Skeletal muscle satellite cell (primary cell): ENCODE data around the gene ZNF860. TPM values are rescaled to one million over a fixed set of nuclear protein-coding genes. Genes with fewer than 3 reads are reported as not detected.

ENCODE experiments used
- H3K27me3 ChIP-seq: 2 replicates; pipeline ENCODE4 v1.7.0; 2013; ENCODE audit warnings: low read length; ENCODE audit not compliant: control insufficient read depth, insufficient read depth
- H3K36me3 ChIP-seq: 2 replicates; pipeline ENCODE4 v1.7.0; 2013; ENCODE audit warnings: mild to moderate bottlenecking, control low read depth, low read length; ENCODE audit not compliant: insufficient read depth
- H3K4me1 ChIP-seq: 2 replicates; pipeline ENCODE4 v1.7.0; 2013; ENCODE audit warnings: low read length; ENCODE audit not compliant: control insufficient read depth, insufficient read depth
- H3K4me2 ChIP-seq: 2 replicates; pipeline ENCODE4 v1.7.0; 2013; ENCODE audit warnings: mild to moderate bottlenecking, low read length
- H3K4me3 ChIP-seq: 2 replicates; pipeline ENCODE4 v1.7.0; 2013; ENCODE audit warnings: low read length
- H3K9ac ChIP-seq: 2 replicates; pipeline ENCODE4 v1.7.0; 2013; ENCODE audit warnings: mild to moderate bottlenecking, low read depth, low read length, moderate library complexity
- H3K9me3 ChIP-seq: replicated peaks from 2 replicates; pipeline ENCODE4 v1.7.0; 2013; ENCODE audit warnings: mild to moderate bottlenecking, control low read depth, low read length
- total RNA-seq: library from RNA; depleted of rRNA; stranded (reverse); fragments of >200 nt; gene quantifications from 2 replicates; pipeline ENCODE4 v1.2.3, GENCODE V29; 2012; rRNA removed

ZNF860 gene
- total RNA-seq = 0.44 and 0.76 TPM in 2 replicates

DNA sequence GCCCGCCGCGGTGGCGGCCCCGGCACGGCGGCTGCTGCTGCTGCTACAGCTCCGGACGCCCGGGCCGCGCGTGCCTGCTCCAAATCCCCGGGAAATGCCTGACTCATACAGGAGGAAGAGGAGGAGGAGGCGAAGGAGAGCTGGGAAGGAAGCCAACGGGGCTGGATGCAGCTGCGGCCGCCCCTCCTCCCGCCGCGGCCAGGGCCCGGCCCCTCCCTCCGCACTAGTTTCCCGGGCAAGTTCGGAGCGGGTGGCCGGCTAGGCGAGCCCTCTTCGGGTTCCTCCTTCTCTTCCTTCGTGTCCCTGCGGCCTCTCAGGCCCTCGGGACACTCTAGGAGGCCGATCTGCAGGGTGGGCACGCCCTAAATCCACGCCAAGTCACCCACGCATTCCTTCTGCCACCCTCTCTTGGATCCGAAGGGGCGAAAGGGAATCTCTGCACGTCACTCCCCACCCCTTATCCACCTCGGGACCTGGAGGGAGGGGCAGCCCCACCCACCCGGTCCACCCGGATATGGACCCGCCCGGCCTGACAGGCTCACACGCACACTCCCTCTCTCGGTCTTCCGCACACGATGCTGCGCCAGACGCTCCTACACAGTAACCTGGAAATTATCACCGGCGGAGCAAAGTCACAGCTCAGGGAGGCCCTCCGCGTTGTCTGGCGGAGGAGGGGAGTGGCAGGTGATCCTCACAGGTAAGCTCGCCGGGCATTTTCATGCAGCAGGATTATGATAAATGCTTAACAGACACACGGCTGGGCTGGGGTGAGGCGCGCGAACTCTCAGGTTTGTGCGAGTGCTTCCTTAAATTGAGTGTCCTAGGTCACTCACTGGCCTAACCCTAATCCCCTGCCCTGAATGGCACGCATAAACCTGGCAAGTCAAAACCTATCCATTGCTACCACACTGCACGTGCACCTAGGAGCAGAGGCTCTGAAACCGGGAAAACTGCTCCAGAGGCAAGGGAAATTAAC, at the start of gene ZNF860, which contains the start of gene OSBPL10:
Gene ZNF860, plus strand, starts transcription at position 545 of the 976 bp plus-strand sequence. CDS start 7,330 bp downstream, outside the sequence.
Gene OSBPL10, minus strand, starts transcription at position 57 of the 976 bp plus-strand sequence. CDS start 83 bp downstream, outside the sequence.
- peaks cover 33% of the 10 kb centered on the region for H3K4me1 ChIP-seq
- no peaks in the 10 kb centered on the region for H3K27me3 ChIP-seq
- H3K36me3 ChIP-seq = no peaks in the 10 kb centered on the region
- peak within 1 kb of the TSS; percentile 84 for H3K9ac ChIP-seq
- peak within 1 kb of the TSS; percentile 85 for H3K4me2 ChIP-seq
- no peaks in the 10 kb centered on the region for H3K9me3 ChIP-seq
- peak within 1 kb of the TSS; percentile 92 for H3K4me3 ChIP-seq

DNA sequence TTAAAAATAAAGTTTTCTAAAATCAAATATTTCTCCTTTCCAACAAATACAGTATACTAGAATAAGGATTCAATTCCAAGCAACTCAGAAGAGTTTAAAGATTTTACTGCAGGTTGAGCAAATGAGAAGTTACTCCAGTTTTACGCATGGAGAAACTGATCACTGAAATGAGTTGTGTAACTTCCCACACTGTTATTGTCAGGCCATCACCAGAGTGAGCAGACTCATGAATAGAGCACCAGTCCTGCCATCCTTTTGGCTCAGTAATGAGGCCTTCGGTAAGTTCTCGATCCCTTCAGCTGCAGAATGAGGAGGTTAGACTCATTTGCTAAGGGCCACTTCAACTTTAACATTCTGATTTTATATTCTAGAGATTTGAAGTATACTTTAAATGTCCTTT, 48.6 kb upstream of the ZNF860 start:
- Histone ChIP-seq H3K36me3 (no peaks in the 10 kb centered on the region), H3K9me3 (no peaks in the 10 kb centered on the region), H3K4me2 (no peak overlapping the region), H3K4me3 (no peak overlapping the region), H3K9ac (no peak overlapping the region), H3K27me3 (no peaks in the 10 kb centered on the region), H3K4me1 (peaks cover 17% of the 10 kb centered on the region)

DNA sequence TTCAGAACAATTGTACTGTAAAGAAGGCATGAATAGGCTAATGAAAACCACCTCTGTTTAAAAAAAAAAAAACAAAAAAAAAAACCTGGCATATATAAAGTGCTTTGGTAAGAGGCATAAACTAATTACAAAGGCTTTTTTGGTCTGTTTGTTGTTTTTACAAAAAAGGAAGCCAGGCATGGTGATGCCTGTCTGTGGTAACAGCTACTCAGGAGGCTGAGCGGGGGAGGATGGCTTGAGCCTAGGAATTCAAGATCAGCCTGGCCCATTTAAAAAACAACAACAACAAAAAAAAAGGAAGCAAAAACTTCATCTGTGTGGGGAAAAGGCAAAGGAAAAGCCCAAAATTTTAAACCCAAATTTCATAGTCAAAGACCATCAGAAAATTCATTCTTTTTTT, 47.5 kb upstream of the ZNF860 start:
- no peak overlapping the region for H3K4me2 ChIP-seq
- H3K9me3 ChIP-seq = no peaks in the 10 kb centered on the region
- H3K4me3 ChIP-seq = no peak overlapping the region
- peaks cover 17% of the 10 kb centered on the region for H3K4me1 ChIP-seq
- no peaks in the 10 kb centered on the region for H3K36me3 ChIP-seq
- no peak overlapping the region for H3K9ac ChIP-seq
- no peaks in the 10 kb centered on the region for H3K27me3 ChIP-seq

DNA sequence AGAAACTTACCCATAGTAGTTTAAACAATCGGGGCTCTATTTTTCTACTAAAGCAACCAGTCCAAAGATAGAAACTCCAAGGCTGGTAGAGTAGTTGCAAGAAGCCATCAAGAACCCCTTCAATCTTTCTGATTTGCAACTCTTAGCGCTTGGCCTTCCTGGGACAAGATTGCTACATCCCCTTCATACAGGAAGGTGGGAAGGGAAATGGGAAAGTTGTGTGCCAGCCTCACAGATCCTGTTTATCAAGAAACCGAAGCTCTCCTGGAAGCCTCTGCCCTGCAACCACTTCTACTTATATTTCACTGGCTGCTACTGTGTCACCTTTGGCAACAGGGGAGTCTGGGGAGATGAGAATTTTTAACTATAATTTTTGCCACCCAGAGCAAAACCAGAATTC, 46.7 kb upstream of the ZNF860 start:
- Histone ChIP-seq H3K9ac (no peak overlapping the region), H3K36me3 (no peaks in the 10 kb centered on the region), H3K4me3 (no peak overlapping the region), H3K27me3 (no peaks in the 10 kb centered on the region), H3K4me1 (peaks cover 17% of the 10 kb centered on the region), H3K4me2 (no peak overlapping the region), H3K9me3 (no peaks in the 10 kb centered on the region)

DNA sequence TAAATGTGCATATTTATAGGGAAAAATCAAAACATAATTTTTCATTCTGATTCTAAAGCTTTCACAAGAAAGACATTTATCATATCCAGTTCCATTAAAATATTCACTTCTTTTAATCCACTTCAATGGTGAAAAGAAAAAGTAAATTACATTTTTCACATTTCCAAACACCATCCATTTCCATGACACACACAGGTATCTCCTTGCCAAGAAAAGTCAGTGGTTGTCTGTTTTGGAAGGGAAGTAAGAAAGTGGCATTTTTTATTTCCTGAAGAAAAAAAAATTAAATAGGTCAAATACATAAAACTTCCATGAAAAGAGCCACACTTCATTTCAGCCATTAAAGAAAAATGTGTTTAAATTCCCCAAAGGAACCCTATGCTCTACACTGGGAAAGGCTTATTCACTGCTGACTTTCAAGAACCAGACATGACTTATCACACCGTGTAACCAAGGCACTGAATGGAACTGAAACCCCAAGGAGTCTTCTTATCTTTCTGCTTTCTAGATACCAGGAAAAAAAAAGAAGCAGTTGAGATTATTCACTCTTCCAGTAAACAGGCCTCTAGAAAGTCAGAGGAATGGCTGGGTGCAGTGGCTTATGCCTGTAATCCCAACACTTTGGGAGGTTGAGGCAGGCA, 45.0 kb upstream of the ZNF860 start:
- Histone ChIP-seq H3K36me3 (no peaks in the 10 kb centered on the region), H3K4me3 (no peak overlapping the region), H3K4me2 (no peak overlapping the region), H3K9me3 (no peaks in the 10 kb centered on the region), H3K4me1 (peaks cover 21% of the 10 kb centered on the region), H3K27me3 (no peaks in the 10 kb centered on the region), H3K9ac (no peak overlapping the region)

DNA sequence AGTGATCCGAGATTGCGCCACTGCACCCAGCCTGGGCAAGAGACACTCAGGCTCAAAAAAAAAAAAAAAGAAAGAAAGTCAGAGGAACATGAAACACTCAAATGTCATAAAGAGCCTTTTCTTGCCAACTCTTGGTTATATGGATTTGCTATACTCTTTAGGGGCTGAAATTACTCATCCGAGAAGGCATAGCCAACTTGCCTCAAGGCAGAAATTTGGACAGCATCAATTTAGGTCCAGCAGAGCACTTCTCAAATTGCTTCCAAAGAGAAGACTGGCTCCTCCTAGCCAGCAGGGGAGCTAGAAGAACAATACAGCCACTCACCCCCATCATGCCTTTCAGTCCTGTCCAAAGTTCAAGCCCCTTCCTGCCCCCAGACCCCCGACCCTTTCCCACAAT, 44.3 kb upstream of the ZNF860 start:
- Histone ChIP-seq H3K4me2 (no peak overlapping the region), H3K4me1 (peaks cover 22% of the 10 kb centered on the region), H3K27me3 (no peaks in the 10 kb centered on the region), H3K4me3 (no peak overlapping the region), H3K9ac (no peak overlapping the region), H3K36me3 (no peaks in the 10 kb centered on the region), H3K9me3 (no peaks in the 10 kb centered on the region)

DNA sequence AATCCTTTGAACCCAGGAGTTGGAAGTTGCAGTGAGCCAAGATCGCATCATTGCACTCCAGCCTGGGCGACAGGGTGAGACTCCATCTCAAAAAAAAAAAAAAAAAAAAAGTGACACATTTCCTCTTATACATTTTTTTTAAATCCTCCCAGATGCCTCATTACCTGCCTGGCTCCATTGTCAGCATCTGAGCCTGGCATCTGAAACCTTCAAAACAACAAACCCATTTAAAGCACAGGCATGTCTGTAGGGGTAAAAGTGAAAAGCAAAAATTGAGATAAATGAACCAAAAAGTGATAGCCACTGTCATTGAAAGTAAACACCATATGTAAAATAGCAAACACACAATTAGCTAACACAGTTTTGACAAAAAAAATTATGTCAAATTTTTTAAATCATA, 39.1 kb upstream of the ZNF860 start:
- no peak overlapping the region for H3K4me3 ChIP-seq
- H3K9ac ChIP-seq = no peak overlapping the region
- H3K9me3 ChIP-seq = no peaks in the 10 kb centered on the region

DNA sequence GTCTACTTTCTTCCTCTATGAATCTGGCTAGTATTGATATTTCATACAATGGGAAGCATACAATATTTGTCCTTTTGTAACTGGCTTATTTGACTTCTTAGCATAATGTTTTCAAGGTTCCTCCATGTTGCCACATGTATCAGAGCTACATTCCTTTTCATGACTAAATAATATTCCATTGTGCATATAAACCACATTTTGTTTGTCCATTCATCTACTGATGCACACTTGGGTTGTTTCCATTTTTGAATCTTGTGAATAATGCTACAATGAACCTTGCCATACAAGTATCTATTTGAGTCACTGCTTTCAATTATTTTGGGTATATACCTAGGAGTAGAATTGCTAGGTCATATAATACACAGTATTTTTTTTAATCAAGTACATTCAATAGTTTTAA, 38.5 kb upstream of the ZNF860 start:
- Histone ChIP-seq H3K4me1 (peaks cover 16% of the 10 kb centered on the region), H3K9me3 (no peaks in the 10 kb centered on the region), H3K36me3 (no peaks in the 10 kb centered on the region), H3K4me3 (no peak overlapping the region), H3K9ac (no peak overlapping the region), H3K27me3 (no peaks in the 10 kb centered on the region), H3K4me2 (no peak overlapping the region)

More for the DNA sequence above, 39.1 kb upstream of the ZNF860 start:
- Histone ChIP-seq H3K4me1 (peaks cover 16% of the 10 kb centered on the region), H3K27me3 (no peaks in the 10 kb centered on the region), H3K4me2 (no peak overlapping the region), H3K36me3 (no peaks in the 10 kb centered on the region)

DNA sequence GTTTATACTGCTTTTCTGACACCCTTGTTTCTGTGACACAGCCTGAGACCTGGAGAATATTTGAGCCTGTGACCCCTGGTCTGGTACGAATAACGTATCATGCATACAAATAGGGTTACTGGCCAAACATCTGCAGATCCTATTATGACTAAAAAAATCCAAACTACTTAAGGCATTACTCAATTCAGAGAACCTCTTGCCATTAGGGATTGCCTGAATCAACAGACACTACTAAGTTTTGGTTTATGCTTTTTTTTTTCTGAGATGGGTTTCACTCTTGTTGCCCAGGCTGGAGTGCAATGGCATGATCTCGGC, 35.9 kb upstream of the ZNF860 start:
- H3K4me2 ChIP-seq = peak overlapping the region; percentile 34
- H3K4me3 ChIP-seq = no peak overlapping the region
- H3K9me3 ChIP-seq = no peaks in the 10 kb centered on the region
- peaks cover 16% of the 10 kb centered on the region for H3K4me1 ChIP-seq
- no peaks in the 10 kb centered on the region for H3K36me3 ChIP-seq
- H3K27me3 ChIP-seq = no peaks in the 10 kb centered on the region
- H3K9ac ChIP-seq = no peak overlapping the region

DNA sequence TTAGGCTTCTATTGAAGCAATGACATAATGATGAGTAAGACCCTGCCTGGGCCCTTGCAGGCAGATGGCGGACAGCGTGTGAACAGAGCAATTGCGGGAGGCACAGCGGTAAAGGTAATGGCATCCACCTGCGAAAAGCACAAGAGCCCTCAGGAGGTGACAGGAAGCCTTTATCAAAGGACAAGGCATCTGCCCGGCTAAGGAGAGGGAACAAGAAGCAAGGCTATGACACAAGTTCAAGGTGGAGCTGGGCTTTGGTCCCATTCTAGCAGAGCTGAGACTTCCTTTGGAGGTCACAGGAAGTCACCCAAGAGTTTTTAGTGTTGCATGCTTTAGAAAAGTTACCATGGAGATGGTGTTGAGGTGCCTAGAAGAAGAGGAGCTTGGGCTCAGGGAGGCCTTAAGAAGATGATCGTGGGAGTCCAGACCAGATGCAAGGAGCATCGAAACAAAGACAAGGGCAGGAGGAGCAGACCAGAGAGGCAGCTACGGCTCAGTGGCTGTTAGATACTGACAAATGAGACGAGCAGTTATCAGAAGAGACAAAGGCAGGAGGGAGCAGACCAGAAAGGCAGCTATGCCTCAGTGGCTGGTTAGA, 35.0 kb upstream of the ZNF860 start:
- H3K36me3 ChIP-seq = no peaks in the 10 kb centered on the region
- H3K9ac ChIP-seq = no peak overlapping the region
- H3K9me3 ChIP-seq = no peaks in the 10 kb centered on the region
- H3K4me2 ChIP-seq = no peak overlapping the region
- H3K4me1 ChIP-seq = peaks cover 12% of the 10 kb centered on the region
- H3K27me3 ChIP-seq = no peaks in the 10 kb centered on the region
- H3K4me3 ChIP-seq = no peak overlapping the region

DNA sequence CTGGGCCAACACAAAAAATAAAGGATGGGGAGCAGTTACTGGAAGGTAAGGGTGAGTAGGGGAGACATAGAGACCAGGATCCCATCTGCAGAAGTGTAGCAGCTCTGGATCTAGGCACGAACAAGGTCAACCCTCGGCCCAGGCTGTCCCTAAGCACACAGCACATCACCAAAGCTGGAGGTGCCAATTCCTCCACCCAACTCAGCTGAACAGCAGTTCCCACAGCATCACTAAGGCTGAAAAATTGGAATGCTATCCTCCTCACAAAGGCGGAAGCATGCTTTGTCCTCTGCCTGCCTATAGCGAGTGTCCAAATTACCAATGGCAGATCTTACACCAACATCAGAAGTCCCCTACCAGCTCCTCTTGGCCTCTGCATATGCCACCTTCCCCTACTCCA, 34.4 kb upstream of the ZNF860 start:
- H3K4me1 ChIP-seq = peaks cover 11% of the 10 kb centered on the region
- no peak overlapping the region for H3K4me2 ChIP-seq
- no peak overlapping the region for H3K9ac ChIP-seq
- no peak overlapping the region for H3K4me3 ChIP-seq
- no peaks in the 10 kb centered on the region for H3K36me3 ChIP-seq
- H3K9me3 ChIP-seq = no peaks in the 10 kb centered on the region
- no peaks in the 10 kb centered on the region for H3K27me3 ChIP-seq
